ENCODE results near the gene CCSER2. TPM values are rescaled to one million over a fixed set of nuclear protein-coding genes. Genes with fewer than 3 reads are reported as not detected.
A peak's percentile ranks its signal among the peaks of the same experiment; 100 is the strongest.
"Not testable (repeated sequence)": the region's sequence is repeated elsewhere in the genome, so short reads cannot be mapped to it uniquely, and the experiment has no call there.

CCSER2 gene
- polyA plus RNA-seq, 1 donor, result 31.4 TPM

GRCh38 chr10:84312816-84313215 is 15.6 kb upstream of the CCSER2 start:
- no peak for DNase-seq

GRCh38 chr10:84314275-84314674 is 14.1 kb upstream of the CCSER2 start:
- DNase-seq, result no peak

GRCh38 chr10:84317174-84317573 is 11.2 kb upstream of the CCSER2 start:
- DNase-seq, result no peak

GRCh38 chr10:84321902-84322301 is 6.5 kb upstream of the CCSER2 start:
- DNase-seq, result no peak

- not testable (repeated sequence) for DNase-seq
Observed at GRCh38 chr10:84323566-84323965, 4.8 kb upstream of the CCSER2 start.

- DNase-seq, result not testable (repeated sequence)
Observed at GRCh38 chr10:84326995-84327394, 1.4 kb upstream of the CCSER2 start.

- DNase-seq, result peak; percentile 17
Observed at GRCh38 chr10:84329196-84329611, 815 bp downstream of the CCSER2 start.

- no peak for DNase-seq
Observed at GRCh38 chr10:84329986-84330651, 1.7 kb downstream of the CCSER2 start.

GRCh38 chr10:84331091-84331490 is 2.7 kb downstream of the CCSER2 start:
- no peak for DNase-seq

- DNase-seq, result no peak
Observed at GRCh38 chr10:84333864-84334451, 5.6 kb downstream of the CCSER2 start.

- DNase-seq, result no peak
Observed at GRCh38 chr10:84334811-84335210, 6.4 kb downstream of the CCSER2 start.

GRCh38 chr10:84335516-84335915 is 7.1 kb downstream of the CCSER2 start:
- no peak for DNase-seq

GRCh38 chr10:84336406-84337090 is 8.2 kb downstream of the CCSER2 start:
- no peak for DNase-seq

- DNase-seq, result no peak
Observed at GRCh38 chr10:84337199-84337598, 8.8 kb downstream of the CCSER2 start.

GRCh38 chr10:84339025-84339424 is 10.6 kb downstream of the CCSER2 start:
- no peak for DNase-seq

- no peak for DNase-seq
Observed at GRCh38 chr10:84340187-84340586, 11.8 kb downstream of the CCSER2 start.

- no peak for DNase-seq
Observed at GRCh38 chr10:84340632-84341537, 12.5 kb downstream of the CCSER2 start.

- no peak for DNase-seq
Observed at GRCh38 chr10:84341538-84341856, 13.1 kb downstream of the CCSER2 start.

GRCh38 chr10:84341983-84342382 is 13.6 kb downstream of the CCSER2 start:
- DNase-seq, result no peak

GRCh38 chr10:84342584-84342983 is 14.2 kb downstream of the CCSER2 start:
- DNase-seq, result no peak

- DNase-seq, result no peak
Observed at GRCh38 chr10:84343831-84344230, 15.4 kb downstream of the CCSER2 start.

GRCh38 chr10:84344526-84344925 is 16.1 kb downstream of the CCSER2 start:
- no peak for DNase-seq

- not testable (repeated sequence) for DNase-seq
Observed at GRCh38 chr10:84347575-84348002, 19.2 kb downstream of the CCSER2 start.
